T-cell (primary cell): ENCODE measurements around the gene ZFR. TPM values are rescaled to one million over a fixed set of nuclear protein-coding genes. Genes with fewer than 3 reads are reported as not detected.

Experiments
- ATAC-seq, 4 experiments: fragments of 200-7000 bp in 3 of 4; fragments of 150-1000 bp in 1 of 4; cut with Tn5 transposase; replicated peaks in 1 of 4; 1 replicate in 3 of 4; 2 replicates in 1 of 4; pipeline ENCODE4 v1.10.0; 2021; ENCODE audit warnings: moderate library complexity in 3 of 4, mild to moderate bottlenecking in 2 of 4, moderate number of reproducible peaks in 1 of 4
- CTCF ChIA-PET, 2 donors: fragments of 300-600 bp; sonication (Branson Sonifier 250); formaldehyde crosslinking; loops; one replicate each; lab custom pipeline; 2022; ENCODE audit warnings: antibody characterized with exemption in 2 of 2; lab: Charles Lee
- POLR2A ChIA-PET, 2 donors: fragments of 300-600 bp; sonication (Branson Sonifier 250); formaldehyde crosslinking; loops; one replicate each; lab custom pipeline; 2022; ENCODE audit warnings: antibody characterized with exemption in 2 of 2; lab: Charles Lee
- DNase-seq, 35 experiments: peaks; one replicate each; pipeline versions ENCODE4 v3.0.0 to v3.0.0-alpha.2; 2013 to 2023
- H3K27ac ChIP-seq: one replicate; pipeline ENCODE4 v1.5.1; 2013; ENCODE audit warnings: low read length
- H3K27me3 ChIP-seq, 2 experiments: replicated peaks in 1 of 2; 1 replicate in 1 of 2; 2 replicates in 1 of 2; pipeline versions ENCODE4 v1.6.1 to v1.7.0; 2013; ENCODE audit warnings: low read length in 1 of 2, mixed read lengths in 1 of 2; ENCODE audit not compliant: control insufficient read depth in 2 of 2, insufficient read depth in 2 of 2; ENCODE audit errors: extremely low read depth in 1 of 2
- H3K36me3 ChIP-seq, 2 donors: 1 replicate in 1 of 2; 2 replicates in 1 of 2; pipeline versions ENCODE4 v1.6.1 to v1.7.0; 2013; ENCODE audit warnings: low read length in 1 of 2; ENCODE audit not compliant: control insufficient read depth in 2 of 2, insufficient read depth in 1 of 2; ENCODE audit errors: extremely low read depth in 1 of 2
- H3K4me1 ChIP-seq, 2 experiments: 1 replicate in 1 of 2; 2 replicates in 1 of 2; pipeline versions ENCODE4 v1.6.1 to v1.7.0; 2013; ENCODE audit warnings: low read length in 2 of 2, mixed read lengths in 1 of 2; ENCODE audit not compliant: insufficient read depth in 2 of 2, control insufficient read depth in 1 of 2; ENCODE audit errors: extremely low read depth in 1 of 2
- H3K4me3 ChIP-seq, 2 donors: 1 replicate in 1 of 2; 2 replicates in 1 of 2; pipeline versions ENCODE4 v1.5.1 to v1.7.0; 2013; ENCODE audit warnings: mild to moderate bottlenecking in 2 of 2, low read length in 1 of 2, moderate library complexity in 1 of 2; ENCODE audit not compliant: control insufficient read depth in 1 of 2; ENCODE audit errors: extremely low read depth in 1 of 2
- H3K9me3 ChIP-seq: 2 replicates; pipeline ENCODE4 v1.7.0; 2013
- H3K27ac Mint-ChIP-seq, 2 donors: one replicate each; pipeline ENCODE4 v1.8.0; 2020 to 2021; ENCODE audit warnings: mild to moderate bottlenecking in 2 of 2, mixed read lengths in 2 of 2
- H3K27me3 Mint-ChIP-seq, 2 donors: one replicate each; pipeline ENCODE4 v1.8.0; 2021 to 2022; ENCODE audit warnings: mixed read lengths in 2 of 2
- H3K36me3 Mint-ChIP-seq: one replicate; pipeline ENCODE4 v1.8.0; 2021; ENCODE audit warnings: mixed read lengths
- H3K4me1 Mint-ChIP-seq, 3 donors: one replicate each; pipeline ENCODE4 v1.8.0; 2020 to 2022; ENCODE audit warnings: mixed read lengths in 3 of 3, mild to moderate bottlenecking in 1 of 3
- H3K4me3 Mint-ChIP-seq, 3 donors: one replicate each; pipeline ENCODE4 v1.8.0; 2020 to 2022; ENCODE audit warnings: mild to moderate bottlenecking in 3 of 3, mixed read lengths in 3 of 3, moderate library complexity in 3 of 3
- H3K9me3 Mint-ChIP-seq, 3 donors: one replicate each; pipeline ENCODE4 v1.8.0; 2020 to 2022; ENCODE audit warnings: mixed read lengths in 3 of 3
- WGBS: methylation state at CpG from one replicate; pipeline ENCODE4 v1.1.5; 2013; ENCODE audit warnings: missing lambda C conversion rate; ENCODE audit not compliant: insufficient coverage; 5-methylcytosine and 5-hydroxymethylcytosine counted together
- total RNA-seq, 35 experiments: library from RNA in 6 of 35; stranded (reverse) in 6 of 35; fragments of 120-200 nt in 1 of 35; gene quantifications; one replicate each; pipeline versions ENCODE4 v1.2.1 to v1.2.4 and lab custom pipeline; 2013 to 2026

ZFR gene
- total RNA-seq, 5 donors from 2014 or later (not counting 1 experiment from before 2014, with no cell fraction given): 50.1 to 55.9 (median 54.2) TPM

DNA sequence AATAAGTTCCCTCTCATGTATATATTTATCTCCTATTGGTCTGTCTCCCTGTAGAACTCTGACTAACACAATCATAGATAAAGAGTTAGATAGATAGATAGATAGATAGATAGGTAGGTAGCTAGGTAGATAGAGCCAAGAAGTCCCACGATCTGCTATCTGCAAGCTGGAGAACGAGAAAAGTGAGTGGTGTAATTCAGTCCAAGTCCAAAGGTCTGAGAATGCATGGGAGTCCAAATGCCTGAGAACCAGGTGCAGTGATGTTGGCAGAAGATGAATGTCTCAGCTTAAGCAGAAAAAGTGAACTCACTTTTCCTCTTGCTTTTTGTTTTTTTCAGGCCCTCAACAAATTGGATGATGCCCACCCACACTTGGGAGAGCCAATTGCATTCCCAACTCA lies 37.7 kb upstream of the ZFR start:
- DNase-seq (no peak), ATAC-seq (no peak)
- H3K27me3 ChIP-seq: no peaks in the 10 kb centered on the region
- no peak overlapping the region for H3K4me3 ChIP-seq
- no peak overlapping the region for H3K27ac ChIP-seq
- WGBS: 74% methylated on average over 2 of the region's 2 CpGs
- H3K4me1 ChIP-seq: no peaks in the 10 kb centered on the region
- Mint-ChIP-seq H3K4me1 (no peaks in the 10 kb centered on the region), H3K9me3 (no peaks in the 10 kb centered on the region), H3K36me3 (no peaks in the 10 kb centered on the region), H3K4me3 (no peak overlapping the region), H3K27me3 (no peaks in the 10 kb centered on the region), H3K27ac (no peak overlapping the region)
- ChIA-PET CTCF (interaction anchor here in 1 of 2 donors (0.5 kb wide), 1 partner anchor 21 kb away, joined by 11 read pairs; no protein-coding TSS in a partner anchor), POLR2A (no interaction called here)
- no peaks in the 10 kb centered on the region for H3K36me3 ChIP-seq
- H3K9me3 ChIP-seq: no peaks in the 10 kb centered on the region

DNA sequence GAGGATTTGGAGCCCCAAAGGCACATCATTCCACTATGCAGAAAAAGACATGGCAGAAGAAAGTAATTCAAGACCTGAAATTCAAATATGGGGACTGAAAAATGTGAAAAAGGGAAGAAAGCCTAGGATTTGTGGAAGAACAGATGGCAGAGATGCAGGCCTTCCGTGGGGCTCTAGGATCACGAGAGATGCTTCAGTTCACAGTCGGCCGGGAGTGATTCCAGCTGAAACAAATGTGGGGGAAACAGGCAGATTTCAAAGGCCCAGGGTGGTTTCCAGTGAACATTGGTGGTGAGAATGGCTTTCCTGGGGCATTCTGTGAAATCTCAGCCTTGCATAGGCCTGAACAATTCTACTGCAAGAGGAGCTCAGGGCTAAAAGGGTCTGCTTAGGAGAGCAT lies 34.6 kb upstream of the ZFR start:
- H3K27me3 ChIP-seq: no peaks in the 10 kb centered on the region
- no peak for DNase-seq
- no peak for ATAC-seq
- H3K4me1 ChIP-seq: no peaks in the 10 kb centered on the region
- no peaks in the 10 kb centered on the region for H3K36me3 ChIP-seq
- WGBS: 71% methylated on average over 4 of the region's 4 CpGs
- ChIA-PET CTCF (interaction anchor here (0.7 to 1.5 kb wide), 3 partner anchors 10 to 22 kb away, joined by 4 read pairs; no protein-coding TSS in a partner anchor), POLR2A (no interaction called here)
- no peak overlapping the region for H3K4me3 ChIP-seq
- Mint-ChIP-seq H3K9me3 (no peaks in the 10 kb centered on the region), H3K36me3 (no peaks in the 10 kb centered on the region), H3K27ac (no peak overlapping the region), H3K4me3 (no peak overlapping the region), H3K27me3 (no peaks in the 10 kb centered on the region), H3K4me1 (no peaks in the 10 kb centered on the region)
- no peak overlapping the region for H3K27ac ChIP-seq
- no peaks in the 10 kb centered on the region for H3K9me3 ChIP-seq

DNA sequence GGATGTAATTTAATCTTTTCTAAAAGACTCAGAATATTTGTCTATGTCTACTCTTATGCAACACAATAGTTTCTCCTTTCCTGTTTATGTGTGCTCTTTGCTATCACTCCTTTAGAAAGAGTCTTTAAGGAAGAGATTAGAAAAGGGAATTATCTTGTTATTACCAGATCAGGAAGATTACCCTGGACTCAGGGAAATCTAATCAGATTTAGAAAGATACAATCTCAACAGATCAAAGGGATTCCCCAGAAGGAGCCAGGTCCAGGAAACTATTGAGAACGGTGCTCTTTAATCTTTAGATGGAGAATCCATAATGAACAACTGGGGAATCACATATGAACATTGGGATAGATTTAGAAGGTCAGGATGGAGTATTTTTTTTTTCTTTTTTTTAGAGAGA lies 32.4 kb upstream of the ZFR start:
- H3K4me1 Mint-ChIP-seq: no peaks in the 10 kb centered on the region
- no peaks in the 10 kb centered on the region for H3K27me3 ChIP-seq
- DNase-seq (no peak), ATAC-seq (no peak)
- WGBS: no CpG with 5 or more reads among the region's 1 CpG
- H3K9me3 Mint-ChIP-seq: no peaks in the 10 kb centered on the region
- no peak overlapping the region for H3K4me3 Mint-ChIP-seq
- no peak overlapping the region for H3K4me3 ChIP-seq
- ChIA-PET CTCF (interaction anchor here in 1 of 2 donors (0.6 kb wide), 2 partner anchors 12 to 90 kb away, joined by 3 read pairs; no protein-coding TSS in a partner anchor), POLR2A (no interaction called here)
- no peaks in the 10 kb centered on the region for H3K36me3 Mint-ChIP-seq
- H3K27me3 Mint-ChIP-seq: no peaks in the 10 kb centered on the region
- H3K9me3 ChIP-seq: no peaks in the 10 kb centered on the region
- H3K27ac ChIP-seq: no peak overlapping the region
- no peak overlapping the region for H3K27ac Mint-ChIP-seq
- H3K4me1 ChIP-seq: no peaks in the 10 kb centered on the region
- no peaks in the 10 kb centered on the region for H3K36me3 ChIP-seq

DNA sequence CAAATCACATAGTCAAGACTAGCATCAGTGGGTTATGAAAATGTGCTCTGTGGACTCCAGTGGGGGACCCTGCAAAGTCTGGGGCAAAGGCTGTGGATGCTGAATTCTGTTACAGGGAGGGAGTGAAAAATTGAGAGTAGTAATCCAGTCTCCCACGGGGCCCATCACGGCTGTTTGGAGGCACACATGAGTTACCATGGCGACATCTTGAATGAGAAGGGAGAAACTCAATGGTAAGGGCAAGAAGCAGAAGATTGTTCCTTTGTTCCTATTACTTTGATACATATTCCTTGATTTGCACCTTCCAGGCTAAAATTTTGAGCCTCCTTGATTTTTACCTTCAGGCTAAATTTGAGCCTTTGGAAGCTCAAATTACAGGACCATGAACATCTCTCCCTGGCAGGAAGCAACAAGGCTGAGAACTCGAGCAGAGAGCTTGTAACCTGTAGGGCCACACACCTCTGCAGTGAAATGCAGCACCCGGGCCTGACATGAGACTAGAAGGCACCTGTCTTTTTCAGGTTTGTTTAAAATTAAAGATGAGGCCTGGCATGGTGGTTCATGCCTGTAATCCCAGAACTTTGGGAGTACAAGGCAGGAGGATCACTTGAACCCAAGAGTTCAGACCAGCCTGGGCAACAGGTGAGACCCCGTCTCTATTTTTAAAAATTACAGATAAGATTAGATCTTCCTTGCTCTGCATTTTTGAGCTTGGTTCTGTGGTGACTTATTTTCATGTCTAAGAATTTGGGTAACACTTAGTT lies 31.0 kb upstream of the ZFR start:
- Mint-ChIP-seq H3K4me3 (no peak overlapping the region), H3K9me3 (no peaks in the 10 kb centered on the region), H3K27ac (no peak overlapping the region), H3K27me3 (no peaks in the 10 kb centered on the region), H3K4me1 (no peaks in the 10 kb centered on the region), H3K36me3 (no peaks in the 10 kb centered on the region)
- ATAC-seq (no peak), DNase-seq (no peak)
- Histone ChIP-seq H3K27me3 (no peaks in the 10 kb centered on the region), H3K4me1 (no peaks in the 10 kb centered on the region), H3K36me3 (no peaks in the 10 kb centered on the region), H3K4me3 (no peak overlapping the region), H3K9me3 (no peaks in the 10 kb centered on the region), H3K27ac (no peak overlapping the region)
- CTCF ChIA-PET: interaction anchor here in 1 of 2 donors (0.6 to 0.7 kb wide), 3 partner anchors 62 to 144 kb away, joined by 3 to 4 read pairs (median 3); no protein-coding TSS in a partner anchor
- POLR2A ChIA-PET: no interaction called here
- 67% methylated on average over 2 of the region's 6 CpGs for WGBS

DNA sequence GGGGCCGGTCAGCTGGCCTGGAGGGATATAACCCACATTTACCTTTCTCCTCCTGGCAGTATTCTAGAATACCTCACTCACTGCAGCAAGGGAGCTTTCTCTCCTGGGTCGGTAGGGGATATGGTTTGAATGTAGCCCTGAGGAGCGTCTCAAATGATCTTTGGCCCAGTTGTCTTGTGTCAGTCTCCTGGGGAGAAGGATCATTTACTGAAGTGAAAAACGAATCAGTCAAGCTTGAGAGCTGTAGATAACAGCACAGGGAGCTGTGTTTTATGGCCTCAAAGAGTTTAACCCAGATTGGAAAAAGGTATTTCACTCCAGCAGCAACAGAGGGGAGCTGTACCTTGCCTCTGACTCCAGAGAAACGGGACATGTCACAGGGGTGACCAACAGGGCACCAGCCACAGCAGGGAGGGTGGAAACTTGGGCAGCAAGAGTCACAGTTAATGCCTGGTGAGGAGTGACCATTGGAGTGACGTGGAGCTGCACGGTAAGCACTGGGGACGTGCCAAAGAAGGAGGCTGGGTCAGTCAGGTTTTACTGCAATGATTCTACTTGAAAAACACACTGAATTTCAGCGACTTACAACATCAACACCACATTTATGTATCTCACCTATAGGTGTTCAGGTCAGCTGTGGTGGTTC lies 29.8 kb upstream of the ZFR start:
- Mint-ChIP-seq H3K4me3 (no peak overlapping the region), H3K4me1 (no peaks in the 10 kb centered on the region), H3K27me3 (no peaks in the 10 kb centered on the region), H3K27ac (no peak overlapping the region), H3K36me3 (no peaks in the 10 kb centered on the region), H3K9me3 (no peaks in the 10 kb centered on the region)
- Histone ChIP-seq H3K9me3 (no peaks in the 10 kb centered on the region), H3K36me3 (no peaks in the 10 kb centered on the region), H3K27ac (no peak overlapping the region), H3K4me3 (no peak overlapping the region), H3K4me1 (no peaks in the 10 kb centered on the region), H3K27me3 (no peaks in the 10 kb centered on the region)
- DNase-seq (no peak), ATAC-seq (no peak)
- ChIA-PET POLR2A (no interaction called here), CTCF (interaction anchor here (0.5 to 0.7 kb wide), 3 partner anchors 59 to 145 kb away, joined by 3 to 4 read pairs (median 3); no protein-coding TSS in a partner anchor)
- WGBS: 60% methylated on average over 4 of the region's 9 CpGs

DNA sequence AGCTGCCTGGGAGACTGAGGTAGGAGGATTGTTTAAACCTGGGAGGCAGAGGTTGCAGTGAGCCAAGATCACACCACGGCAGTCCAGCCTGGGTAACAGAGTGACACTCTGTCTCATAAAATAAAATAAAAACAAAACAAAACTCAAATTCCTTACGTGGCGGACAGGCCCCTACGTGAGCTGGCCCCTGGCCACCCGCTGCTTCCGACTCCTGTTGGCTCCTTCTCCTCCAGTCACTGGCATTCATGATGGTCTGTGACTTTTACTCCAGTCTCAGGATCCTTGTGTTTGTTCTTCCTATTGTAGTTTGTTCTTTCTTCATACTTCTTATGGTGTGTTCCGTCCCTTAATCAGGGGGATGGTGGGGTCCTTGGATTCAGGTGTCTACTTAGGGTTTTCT lies 28.5 kb upstream of the ZFR start:
- no CpG with 5 or more reads among the region's 7 CpGs for WGBS
- Mint-ChIP-seq H3K36me3 (no peaks in the 10 kb centered on the region), H3K4me1 (no peaks in the 10 kb centered on the region), H3K27ac (no peak overlapping the region), H3K27me3 (no peaks in the 10 kb centered on the region), H3K9me3 (no peaks in the 10 kb centered on the region), H3K4me3 (no peak overlapping the region)
- Histone ChIP-seq H3K4me3 (no peak overlapping the region), H3K36me3 (no peaks in the 10 kb centered on the region), H3K4me1 (no peaks in the 10 kb centered on the region), H3K27ac (no peak overlapping the region), H3K27me3 (no peaks in the 10 kb centered on the region), H3K9me3 (no peaks in the 10 kb centered on the region)
- ChIA-PET CTCF (no interaction called here), POLR2A (no interaction called here)
- DNase-seq: no peak
- ATAC-seq: no peak
